Mesothelial cell of epicardium (in vitro differentiated cells): ENCODE data around the gene ZNF573. TPM values are rescaled to one million over a fixed set of nuclear protein-coding genes. Genes with fewer than 3 reads are reported as not detected.
A peak's percentile ranks its signal among the peaks of the same experiment; 100 is the strongest.

Experiments used
- DNase-seq, 2 experiments: peaks; one replicate each; pipeline ENCODE4 v3.0.0; 2021; ENCODE audit warnings: low spot score in 2 of 2; ENCODE audit not compliant: unreplicated experiment in 2 of 2
- H3K27ac Mint-ChIP-seq: 2 replicates; pipeline ENCODE4 v1.8.0; 2021; ENCODE audit warnings: mixed read lengths
- H3K27me3 Mint-ChIP-seq: 2 replicates; pipeline ENCODE4 v1.8.0; 2021; ENCODE audit warnings: low read depth, mixed read lengths
- H3K36me3 Mint-ChIP-seq: 2 replicates; pipeline ENCODE4 v1.8.0; 2021; ENCODE audit warnings: mixed read lengths
- H3K4me1 Mint-ChIP-seq: 2 replicates; pipeline ENCODE4 v1.8.0; 2021; ENCODE audit warnings: mixed read lengths
- H3K4me3 Mint-ChIP-seq: 2 replicates; pipeline ENCODE4 v1.8.0; 2021; ENCODE audit warnings: mild to moderate bottlenecking, moderate library complexity, mixed read lengths
- H3K9me3 Mint-ChIP-seq: 2 replicates; pipeline ENCODE4 v1.8.0; 2021; ENCODE audit warnings: mixed read lengths
- CTCF ChIP-seq: fragments of 200-600 bp; sonication (generic); IDR thresholded peaks from one replicate; pipeline ENCODE4 v1.5.0; 2021; ENCODE audit warnings: antibody characterized with exemption; ENCODE audit not compliant: unreplicated experiment
- total RNA-seq: library from RNA; stranded (reverse); gene quantifications from 3 replicates; pipeline ENCODE4 v1.2.1, GENCODE V29; 2021

The ZNF573 gene
- total RNA-seq, 1 donor from 2014 or later = 18.1 TPM

- H3K4me3 Mint-ChIP-seq = no peak overlapping the region
- H3K27ac Mint-ChIP-seq = no peak overlapping the region
- peaks cover 78% of the 10 kb centered on the region for H3K36me3 Mint-ChIP-seq
- no peak for TF ChIP-seq CTCF
- peaks cover 72% of the 10 kb centered on the region for H3K9me3 Mint-ChIP-seq
- H3K4me1 Mint-ChIP-seq = no peaks in the 10 kb centered on the region
- no peaks in the 10 kb centered on the region for H3K27me3 Mint-ChIP-seq
- DNase-seq = no peak
Observed at GRCh38 chr19:37738371-37738770, 41.0 kb downstream of the ZNF573 start.

GRCh38 chr19:37725181-37725580 is 54.2 kb downstream of the ZNF573 start:
- peaks cover 5% of the 10 kb centered on the region for H3K36me3 Mint-ChIP-seq
- no peak overlapping the region for H3K4me3 Mint-ChIP-seq

DNA sequence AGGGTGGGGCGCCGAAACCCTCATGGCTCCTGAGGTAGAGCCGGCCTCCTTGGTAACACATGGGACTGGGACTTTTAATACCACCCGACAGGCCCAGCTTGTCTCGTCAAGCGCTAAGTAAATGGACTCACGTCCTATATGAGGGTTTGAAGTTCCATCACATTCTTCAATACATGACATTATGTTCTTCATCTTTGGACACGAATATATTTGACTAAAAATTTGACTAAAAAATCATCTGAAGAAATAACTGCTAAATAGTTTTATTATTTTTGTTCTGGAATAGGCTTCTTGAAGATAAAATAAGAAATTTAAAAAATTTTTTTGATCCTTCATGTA is 59.5 kb downstream of the ZNF573 start:
- peaks cover 20% of the 10 kb centered on the region for H3K4me1 Mint-ChIP-seq
- no peaks in the 10 kb centered on the region for H3K9me3 Mint-ChIP-seq
- no peaks in the 10 kb centered on the region for H3K27me3 Mint-ChIP-seq
- H3K4me3 Mint-ChIP-seq = peak overlapping the region; percentile 85
- H3K36me3 Mint-ChIP-seq = peaks cover 7% of the 10 kb centered on the region
- no peak for DNase-seq
- peak overlapping the region; percentile 98 for H3K27ac Mint-ChIP-seq
- TF ChIP-seq CTCF = no peak

More at GRCh38 chr19:37725181-37725580, 54.2 kb downstream of the ZNF573 start:
- peaks cover 3% of the 10 kb centered on the region for H3K9me3 Mint-ChIP-seq
- H3K27me3 Mint-ChIP-seq = no peaks in the 10 kb centered on the region
- no peak for DNase-seq
- H3K4me1 Mint-ChIP-seq = no peaks in the 10 kb centered on the region
- no peak for TF ChIP-seq CTCF
- H3K27ac Mint-ChIP-seq = no peak overlapping the region

GRCh38 chr19:37719111-37719926 is 60.1 kb downstream of the ZNF573 start, which contains the start of gene ZNF607:
ZNF607 (minus strand) TSS chr19:37719761; CDS start chr19:37711618, 8,143 bp downstream.
- Mint-ChIP-seq H3K36me3 (peaks cover 10% of the 10 kb centered on the region), H3K27ac (peak within 1 kb of the TSS; percentile 98), H3K4me3 (peak within 1 kb of the TSS; percentile 85)

GRCh38 chr19:37718304-37718703 is 61.1 kb downstream of the ZNF573 start:
- peaks cover 20% of the 10 kb centered on the region for H3K4me1 Mint-ChIP-seq
- H3K9me3 Mint-ChIP-seq = no peaks in the 10 kb centered on the region
- peaks cover 13% of the 10 kb centered on the region for H3K36me3 Mint-ChIP-seq
- H3K27me3 Mint-ChIP-seq = no peaks in the 10 kb centered on the region
- TF ChIP-seq CTCF = no peak
- DNase-seq = no peak
- H3K4me3 Mint-ChIP-seq = peak overlapping the region; percentile 85
- H3K27ac Mint-ChIP-seq = peak overlapping the region; percentile 93

More at GRCh38 chr19:37719111-37719926, 60.1 kb downstream of the ZNF573 start, which contains the start of gene ZNF607:
- no peaks in the 10 kb centered on the region for H3K27me3 Mint-ChIP-seq
- peak; percentile 44 for TF ChIP-seq CTCF
- peak; percentile 89 to 96 for DNase-seq
- H3K4me1 Mint-ChIP-seq = peaks cover 20% of the 10 kb centered on the region
- no peaks in the 10 kb centered on the region for H3K9me3 Mint-ChIP-seq
